ENCODE data around the gene SLC4A2. TPM values are rescaled to one million over a fixed set of nuclear protein-coding genes. Genes with fewer than 3 reads are reported as not detected.

The SLC4A2 gene
- polyA plus RNA-seq, 3 donors, result 21.6 to 132 (median 23.8) TPM

GRCh38 chr7:151095828-151096475, 36.6 kb downstream of the SLC4A2 start:
- H3K27ac Mint-ChIP-seq, result peak overlapping the region in 2 of 7 donors; percentile 68 to 69
- peaks cover 85% of the 10 kb centered on the region for H3K79me2 ChIP-seq (ENCODE audit: insufficient read depth, low read length)
- no peak for TF ChIP-seq CTCF (IDR thresholded peaks at IDR 0.05)
- H3K4me3 ChIP-seq (replicated peaks in 1 of 3; ENCODE audit: low read depth in 2 of 3, low read length in 3 of 3), result no peak overlapping the region
- H3K4me1 ChIP-seq (ENCODE audit: control insufficient read depth in 1 of 2, insufficient read depth in 2 of 2, low read length in 2 of 2), result peaks cover 5 to 8% of the 10 kb centered on the region in 2 donors
- H3K27me3 Mint-ChIP-seq (ENCODE audit: low read depth in 3 of 3), result no peaks in the 10 kb centered on the region
- H3K9me3 ChIP-seq (replicated peaks in 1 of 2; ENCODE audit: control insufficient read depth in 1 of 2, insufficient read depth in 1 of 2, low read length in 2 of 2), result no peaks in the 10 kb centered on the region
- no peak for DNase-seq
- H3K4me1 Mint-ChIP-seq, result peaks cover 20% of the 10 kb centered on the region
- peaks cover 20 to 28% of the 10 kb centered on the region in 2 donors for H3K36me3 Mint-ChIP-seq
- intact Hi-C loops (cut with micrococcal nuclease), result loop anchor here in 1 of 2 donors (2.0 to 10.0 kb wide), 2 partner anchors 13 to 61 kb away; no protein-coding TSS in a partner anchor
- H4K20me1 ChIP-seq (ENCODE audit: insufficient read depth, low read length), result peaks cover 100% of the 10 kb centered on the region
- no peak overlapping the region for H3K4me3 Mint-ChIP-seq
- H3K27me3 ChIP-seq (ENCODE audit: control insufficient read depth in 2 of 2, insufficient read depth in 2 of 2, low read length in 2 of 2), result no peaks in the 10 kb centered on the region
- H2AFZ ChIP-seq (ENCODE audit: insufficient read depth, low read depth, low read length, poor library complexity, severe bottlenecking), result no peak overlapping the region
- no peaks in the 10 kb centered on the region for H3K9me3 Mint-ChIP-seq
- peaks cover 2 to 17% of the 10 kb centered on the region in 2 donors for H3K36me3 ChIP-seq (replicated peaks in 1 of 2; ENCODE audit: control insufficient read depth in 1 of 2, insufficient read depth in 2 of 2, low read length in 2 of 2)
- no peak overlapping the region for H3K4me2 ChIP-seq (replicated peaks; ENCODE audit: extremely low read depth, low read length, poor library complexity, severe bottlenecking)
- WGBS (ENCODE audit: insufficient coverage), result 95% methylated on average over 15 of the region's 17 CpGs
- no peak overlapping the region for H3K9ac ChIP-seq (ENCODE audit: insufficient read depth, low read length, poor library complexity, severe bottlenecking)
- no peak overlapping the region for H3K27ac ChIP-seq (ENCODE audit: low read depth in 1 of 2, low read length in 2 of 2)

- Histone ChIP-seq H3K27ac (ENCODE audit: low read depth in 1 of 2, low read length in 2 of 2) (no peak overlapping the region), H3K9me3 (replicated peaks in 1 of 2; ENCODE audit: control insufficient read depth in 1 of 2, insufficient read depth in 1 of 2, low read length in 2 of 2) (no peaks in the 10 kb centered on the region), H4K20me1 (ENCODE audit: insufficient read depth, low read length) (peaks cover 100% of the 10 kb centered on the region), H3K27me3 (ENCODE audit: control insufficient read depth in 2 of 2, insufficient read depth in 2 of 2, low read length in 2 of 2) (no peaks in the 10 kb centered on the region), H3K4me1 (ENCODE audit: control insufficient read depth in 1 of 2, insufficient read depth in 2 of 2, low read length in 2 of 2) (no peaks in the 10 kb centered on the region), H2AFZ (ENCODE audit: insufficient read depth, low read depth, low read length, poor library complexity, severe bottlenecking) (no peak overlapping the region), H3K4me2 (replicated peaks; ENCODE audit: extremely low read depth, low read length, poor library complexity, severe bottlenecking) (no peak overlapping the region), H3K4me3 (replicated peaks in 1 of 3; ENCODE audit: low read depth in 2 of 3, low read length in 3 of 3) (no peak overlapping the region), H3K79me2 (ENCODE audit: insufficient read depth, low read length) (peaks cover 58% of the 10 kb centered on the region), H3K9ac (ENCODE audit: insufficient read depth, low read length, poor library complexity, severe bottlenecking) (no peak overlapping the region), H3K36me3 (replicated peaks in 1 of 2; ENCODE audit: control insufficient read depth in 1 of 2, insufficient read depth in 2 of 2, low read length in 2 of 2) (no peaks in the 10 kb centered on the region)
- Mint-ChIP-seq H3K36me3 (peaks cover 14 to 17% of the 10 kb centered on the region in 2 donors), H3K27ac (no peak overlapping the region), H3K4me3 (no peak overlapping the region), H3K9me3 (peaks cover 0 to 1% (median 0%) of the 10 kb centered on the region in 7 donors), H3K27me3 (ENCODE audit: low read depth in 3 of 3) (no peaks in the 10 kb centered on the region), H3K4me1 (peaks cover 9% of the 10 kb centered on the region)
- intact Hi-C loops (cut with micrococcal nuclease), result loop anchor here in 1 of 2 donors (10.0 kb wide), 1 partner anchor 65 kb away; no protein-coding TSS in a partner anchor
- DNase-seq, result no peak
- no peak for TF ChIP-seq CTCF (IDR thresholded peaks at IDR 0.05)
- WGBS (ENCODE audit: insufficient coverage), result 92% methylated on average over 15 of the region's 20 CpGs
Observed at GRCh38 chr7:151099486-151100211, 40.3 kb downstream of the SLC4A2 start.

Data from CD14-positive monocyte (primary cell).